WTC11 (cell line): ENCODE data around the gene DDB1. TPM values are rescaled to one million over a fixed set of nuclear protein-coding genes. Genes with fewer than 3 reads are reported as not detected.

Experiments used
- ATAC-seq: fragments of 200-7000 bp; cut with Tn5 transposase; 2 replicates; pipeline ENCODE4 v1.10.0; 2021; ENCODE audit warnings: mild to moderate bottlenecking, moderate library complexity
- CTCF ChIA-PET: fragments of 300-600 bp; sonication (Branson Sonifier 250); formaldehyde crosslinking; loops from one replicate; lab custom pipeline; 2021; ENCODE audit warnings: antibody characterized with exemption; lab: Charles Lee
- POLR2A ChIA-PET: fragments of 350-600 bp; sonication (Branson Sonifier 250); formaldehyde crosslinking; loops from one replicate; lab custom pipeline; 2021; ENCODE audit warnings: antibody characterized with exemption; lab: Charles Lee
- DNase-seq: peaks from one replicate; pipeline ENCODE4 v3.0.0; 2021; ENCODE audit warnings: low spot score
- H3K27ac Mint-ChIP-seq: 2 replicates; pipeline ENCODE4 v1.8.0; 2021; ENCODE audit warnings: mixed read lengths
- H3K27me3 Mint-ChIP-seq: 2 replicates; pipeline ENCODE4 v1.8.0; 2021; ENCODE audit warnings: low read depth, mild to moderate bottlenecking, moderate library complexity, mixed read lengths
- H3K36me3 Mint-ChIP-seq: 2 replicates; pipeline ENCODE4 v1.8.0; 2021; ENCODE audit warnings: mixed read lengths
- H3K4me1 Mint-ChIP-seq: 2 replicates; pipeline ENCODE4 v1.8.0; 2022; ENCODE audit warnings: mixed read lengths
- H3K4me3 Mint-ChIP-seq: 2 replicates; pipeline ENCODE4 v1.8.0; 2021; ENCODE audit warnings: mild to moderate bottlenecking, moderate library complexity, mixed read lengths
- H3K9me3 Mint-ChIP-seq: 2 replicates; pipeline ENCODE4 v1.8.0; 2021; ENCODE audit warnings: mixed read lengths
- ATF1 ChIP-seq: sonication (generic); formaldehyde crosslinking; IDR thresholded peaks from 2 replicates; pipeline ENCODE4 v1.8.1; 2023; ENCODE audit warnings: mild to moderate bottlenecking, moderate library complexity, missing genetic modification reagents
- EMX1 ChIP-seq: fragments of 250-450 bp; sonication (Bioruptor Pico); IDR thresholded peaks from 2 replicates; pipeline ENCODE4 v1.8.0; 2021; ENCODE audit warnings: mild to moderate bottlenecking
- ESRRA ChIP-seq: sonication (generic); formaldehyde crosslinking; IDR thresholded peaks from 2 replicates; pipeline ENCODE4 v1.8.1; 2022; ENCODE audit warnings: mild to moderate bottlenecking, missing genetic modification reagents, borderline replicate concordance
- FOXK1 ChIP-seq: sonication (generic); formaldehyde crosslinking; IDR thresholded peaks from 2 replicates; pipeline ENCODE4 v1.8.0; 2022; ENCODE audit warnings: mild to moderate bottlenecking, moderate library complexity, missing genetic modification reagents
- JUN ChIP-seq: sonication (generic); formaldehyde crosslinking; IDR thresholded peaks from 2 replicates; pipeline ENCODE4 v1.8.0; 2023; ENCODE audit warnings: mild to moderate bottlenecking, missing genetic modification reagents
- NFE2L1 ChIP-seq: sonication (generic); formaldehyde crosslinking; IDR thresholded peaks from 2 replicates; pipeline ENCODE4 v1.8.1; 2023; ENCODE audit warnings: missing genetic modification reagents
- RORB ChIP-seq: fragments of 250-450 bp; sonication (Bioruptor Pico); IDR thresholded peaks from 2 replicates; pipeline ENCODE4 v1.9.0; 2021; ENCODE audit warnings: mild to moderate bottlenecking
- SMAD3 ChIP-seq: sonication (generic); formaldehyde crosslinking; IDR thresholded peaks from 2 replicates; pipeline ENCODE4 v1.8.0; 2022; ENCODE audit warnings: missing genetic modification reagents, mild to moderate bottlenecking, borderline replicate concordance
- ZNF317 ChIP-seq: sonication (generic); formaldehyde crosslinking; IDR thresholded peaks from 2 replicates; pipeline ENCODE4 v1.8.1; 2023; ENCODE audit warnings: low read depth, mild to moderate bottlenecking, moderate library complexity, missing genetic modification reagents, borderline replicate concordance
- ZNF671 ChIP-seq: fragments of 250-450 bp; sonication (Bioruptor Pico); IDR thresholded peaks from 2 replicates; pipeline ENCODE4 v1.8.0; 2021; ENCODE audit warnings: mild to moderate bottlenecking
- total RNA-seq: library from RNA; stranded (reverse); gene quantifications from 3 replicates; pipeline ENCODE4 v1.2.3, GENCODE V29; 2021
- TF ChIP-seq, protein P1 (sequence below): fragments of 250-450 bp; sonication (Bioruptor Pico); IDR thresholded peaks from 2 replicates; pipeline ENCODE4 v1.8.0; 2021; ENCODE audit warnings: mild to moderate bottlenecking
- TF ChIP-seq, protein P2 (sequence below): sonication (generic); formaldehyde crosslinking; IDR thresholded peaks from 2 replicates; pipeline ENCODE4 v1.8.0; 2022; ENCODE audit warnings: mild to moderate bottlenecking, missing genetic modification reagents
- TF ChIP-seq, protein P3 (sequence below): sonication (generic); formaldehyde crosslinking; IDR thresholded peaks from 2 replicates; pipeline ENCODE4 v1.8.1; 2022; ENCODE audit warnings: mild to moderate bottlenecking, moderate library complexity, missing genetic modification reagents
- TF ChIP-seq, protein P4 (sequence below): sonication (generic); formaldehyde crosslinking; conservative IDR thresholded peaks from 2 replicates; pipeline ENCODE4 v1.8.1; 2022; ENCODE audit warnings: mild to moderate bottlenecking, missing genetic modification reagents
- TF ChIP-seq, protein P5 (sequence below): sonication (generic); formaldehyde crosslinking; IDR thresholded peaks from 2 replicates; pipeline ENCODE4 v1.8.0; 2023; ENCODE audit warnings: missing genetic modification reagents, mild to moderate bottlenecking, borderline replicate concordance

Gene DDB1
- total RNA-seq, 1 experiment from 2014 or later: 316 TPM

DNA sequence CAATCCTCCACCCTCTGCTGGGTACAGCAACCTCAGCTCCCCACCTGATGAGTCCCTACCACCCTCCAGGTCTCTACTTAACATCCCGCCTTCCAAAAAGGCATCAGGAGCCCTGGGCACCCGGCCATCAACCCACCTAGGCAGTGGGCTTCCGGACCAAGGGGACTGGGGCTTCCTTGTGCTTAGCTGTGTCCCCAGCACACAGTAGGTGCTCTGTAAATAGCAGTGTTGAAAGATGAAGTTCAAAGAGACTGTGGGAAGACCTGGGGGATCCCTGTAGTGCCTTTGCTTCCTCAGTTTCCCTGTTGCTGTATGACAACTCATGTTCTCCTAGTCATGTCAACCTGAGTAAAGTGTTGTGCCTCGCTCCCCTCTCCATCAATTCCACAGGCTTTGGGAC lies 58.8 kb downstream of the DDB1 start (continued):
- TF ChIP-seq, protein P1, sequence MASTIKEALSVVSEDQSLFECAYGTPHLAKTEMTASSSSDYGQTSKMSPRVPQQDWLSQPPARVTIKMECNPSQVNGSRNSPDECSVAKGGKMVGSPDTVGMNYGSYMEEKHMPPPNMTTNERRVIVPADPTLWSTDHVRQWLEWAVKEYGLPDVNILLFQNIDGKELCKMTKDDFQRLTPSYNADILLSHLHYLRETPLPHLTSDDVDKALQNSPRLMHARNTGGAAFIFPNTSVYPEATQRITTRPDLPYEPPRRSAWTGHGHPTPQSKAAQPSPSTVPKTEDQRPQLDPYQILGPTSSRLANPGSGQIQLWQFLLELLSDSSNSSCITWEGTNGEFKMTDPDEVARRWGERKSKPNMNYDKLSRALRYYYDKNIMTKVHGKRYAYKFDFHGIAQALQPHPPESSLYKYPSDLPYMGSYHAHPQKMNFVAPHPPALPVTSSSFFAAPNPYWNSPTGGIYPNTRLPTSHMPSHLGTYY (CRISPR knock-in tag): no peak
- TF ChIP-seq NFE2L1 (no peak), ESRRA (CRISPR knock-in tag) (no peak), RORB (CRISPR knock-in tag) (no peak), EMX1 (no peak), ATF1 (CRISPR knock-in tag) (no peak), ZNF671 (no peak), SMAD3 (CRISPR knock-in tag) (no peak), FOXK1 (CRISPR knock-in tag) (no peak)
- TF ChIP-seq, protein P2, sequence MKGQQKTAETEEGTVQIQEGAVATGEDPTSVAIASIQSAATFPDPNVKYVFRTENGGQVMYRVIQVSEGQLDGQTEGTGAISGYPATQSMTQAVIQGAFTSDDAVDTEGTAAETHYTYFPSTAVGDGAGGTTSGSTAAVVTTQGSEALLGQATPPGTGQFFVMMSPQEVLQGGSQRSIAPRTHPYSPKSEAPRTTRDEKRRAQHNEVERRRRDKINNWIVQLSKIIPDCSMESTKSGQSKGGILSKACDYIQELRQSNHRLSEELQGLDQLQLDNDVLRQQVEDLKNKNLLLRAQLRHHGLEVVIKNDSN (CRISPR knock-in tag): no peak
- TF ChIP-seq, protein P3, sequence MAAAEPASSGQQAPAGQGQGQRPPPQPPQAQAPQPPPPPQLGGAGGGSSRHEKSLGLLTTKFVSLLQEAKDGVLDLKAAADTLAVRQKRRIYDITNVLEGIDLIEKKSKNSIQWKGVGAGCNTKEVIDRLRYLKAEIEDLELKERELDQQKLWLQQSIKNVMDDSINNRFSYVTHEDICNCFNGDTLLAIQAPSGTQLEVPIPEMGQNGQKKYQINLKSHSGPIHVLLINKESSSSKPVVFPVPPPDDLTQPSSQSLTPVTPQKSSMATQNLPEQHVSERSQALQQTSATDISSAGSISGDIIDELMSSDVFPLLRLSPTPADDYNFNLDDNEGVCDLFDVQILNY: no peak
- TF ChIP-seq, protein P4, sequence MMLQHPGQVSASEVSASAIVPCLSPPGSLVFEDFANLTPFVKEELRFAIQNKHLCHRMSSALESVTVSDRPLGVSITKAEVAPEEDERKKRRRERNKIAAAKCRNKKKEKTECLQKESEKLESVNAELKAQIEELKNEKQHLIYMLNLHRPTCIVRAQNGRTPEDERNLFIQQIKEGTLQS (CRISPR knock-in tag): no peak

DNA sequence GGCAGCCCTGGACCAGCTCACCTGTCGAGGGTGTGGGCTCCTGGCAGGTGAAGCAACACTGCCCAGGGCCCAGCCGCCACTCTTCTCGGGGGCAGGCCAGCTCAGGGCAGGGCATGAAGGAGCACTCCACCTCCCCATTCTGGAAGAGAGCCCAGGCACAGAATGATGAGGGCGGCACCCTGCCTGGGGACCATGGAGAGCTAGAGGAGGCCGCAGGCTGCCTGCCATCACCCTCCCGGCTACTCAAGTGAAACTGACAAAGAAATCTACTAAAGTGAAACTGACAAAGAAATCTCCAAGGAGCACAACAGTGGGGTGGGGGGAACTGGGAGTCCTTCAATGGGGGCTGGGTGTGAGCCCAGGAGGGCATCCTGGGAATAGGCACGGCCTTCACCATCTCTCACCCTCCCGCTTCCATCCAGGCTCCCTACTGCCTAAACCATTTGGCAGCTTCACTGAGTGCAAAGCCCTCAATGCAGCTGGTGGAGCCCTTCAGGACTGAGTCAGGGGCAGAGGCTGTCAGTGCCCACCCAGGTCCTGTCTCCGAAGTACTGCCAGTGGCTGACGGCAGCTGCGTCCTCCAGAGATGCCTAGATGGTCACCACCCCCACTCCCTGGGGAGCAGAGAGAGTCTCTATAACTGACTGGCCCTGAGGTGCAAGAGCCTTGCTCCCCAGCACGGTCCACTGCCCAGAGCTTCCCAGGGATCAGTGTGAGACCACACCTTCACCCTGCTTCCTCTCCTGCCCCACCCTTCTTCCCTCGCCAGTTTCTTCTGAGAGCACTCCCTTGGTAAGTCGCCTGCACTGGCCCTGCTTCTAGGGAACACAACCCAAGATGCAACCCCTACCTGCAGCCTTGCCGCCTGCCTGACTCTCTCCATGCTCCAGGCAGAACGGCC lies 59.5 kb downstream of the DDB1 start:
- Mint-ChIP-seq H3K4me3 (no peak overlapping the region), H3K27ac (no peak overlapping the region), H3K9me3 (no peaks in the 10 kb centered on the region), H3K36me3 (peaks cover 6% of the 10 kb centered on the region), H3K4me1 (peaks cover 8% of the 10 kb centered on the region), H3K27me3 (no peaks in the 10 kb centered on the region)
- no peak for DNase-seq
- ChIA-PET CTCF (interaction anchor here (0.6 kb wide), 1 partner anchor 63 kb away, joined by 3 read pairs; no protein-coding TSS in a partner anchor), POLR2A (no interaction called here)
- no peak for TF ChIP-seq ZNF317
- TF ChIP-seq JUN (CRISPR knock-in tag): no peak
- TF ChIP-seq, protein P3: no peak
- TF ChIP-seq, protein P5, sequence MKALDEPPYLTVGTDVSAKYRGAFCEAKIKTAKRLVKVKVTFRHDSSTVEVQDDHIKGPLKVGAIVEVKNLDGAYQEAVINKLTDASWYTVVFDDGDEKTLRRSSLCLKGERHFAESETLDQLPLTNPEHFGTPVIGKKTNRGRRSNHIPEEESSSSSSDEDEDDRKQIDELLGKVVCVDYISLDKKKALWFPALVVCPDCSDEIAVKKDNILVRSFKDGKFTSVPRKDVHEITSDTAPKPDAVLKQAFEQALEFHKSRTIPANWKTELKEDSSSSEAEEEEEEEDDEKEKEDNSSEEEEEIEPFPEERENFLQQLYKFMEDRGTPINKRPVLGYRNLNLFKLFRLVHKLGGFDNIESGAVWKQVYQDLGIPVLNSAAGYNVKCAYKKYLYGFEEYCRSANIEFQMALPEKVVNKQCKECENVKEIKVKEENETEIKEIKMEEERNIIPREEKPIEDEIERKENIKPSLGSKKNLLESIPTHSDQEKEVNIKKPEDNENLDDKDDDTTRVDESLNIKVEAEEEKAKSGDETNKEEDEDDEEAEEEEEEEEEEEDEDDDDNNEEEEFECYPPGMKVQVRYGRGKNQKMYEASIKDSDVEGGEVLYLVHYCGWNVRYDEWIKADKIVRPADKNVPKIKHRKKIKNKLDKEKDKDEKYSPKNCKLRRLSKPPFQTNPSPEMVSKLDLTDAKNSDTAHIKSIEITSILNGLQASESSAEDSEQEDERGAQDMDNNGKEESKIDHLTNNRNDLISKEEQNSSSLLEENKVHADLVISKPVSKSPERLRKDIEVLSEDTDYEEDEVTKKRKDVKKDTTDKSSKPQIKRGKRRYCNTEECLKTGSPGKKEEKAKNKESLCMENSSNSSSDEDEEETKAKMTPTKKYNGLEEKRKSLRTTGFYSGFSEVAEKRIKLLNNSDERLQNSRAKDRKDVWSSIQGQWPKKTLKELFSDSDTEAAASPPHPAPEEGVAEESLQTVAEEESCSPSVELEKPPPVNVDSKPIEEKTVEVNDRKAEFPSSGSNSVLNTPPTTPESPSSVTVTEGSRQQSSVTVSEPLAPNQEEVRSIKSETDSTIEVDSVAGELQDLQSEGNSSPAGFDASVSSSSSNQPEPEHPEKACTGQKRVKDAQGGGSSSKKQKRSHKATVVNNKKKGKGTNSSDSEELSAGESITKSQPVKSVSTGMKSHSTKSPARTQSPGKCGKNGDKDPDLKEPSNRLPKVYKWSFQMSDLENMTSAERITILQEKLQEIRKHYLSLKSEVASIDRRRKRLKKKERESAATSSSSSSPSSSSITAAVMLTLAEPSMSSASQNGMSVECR (CRISPR knock-in tag): no peak
- ATAC-seq: no peak
